Measurements from ENCODE around the gene UCN. TPM values are rescaled to one million over a fixed set of nuclear protein-coding genes. Genes with fewer than 3 reads are reported as not detected.

UCN gene
- total RNA-seq, 2 experiments from 2014 or later = 1.8 to 2.3 TPM

- Histone ChIP-seq H3K27me3 (ENCODE audit: control insufficient read depth in 1 of 2, insufficient read depth in 2 of 2, low read length in 2 of 2) (peaks cover 0 to 6% of the 10 kb centered on the region in 2 experiments), H3K27ac (ENCODE audit: low read depth in 1 of 2, low read length in 2 of 2) (no peak overlapping the region), H3K9me3 (ENCODE audit: control insufficient read depth in 1 of 2, insufficient read depth in 1 of 2, low read length in 2 of 2) (no peaks in the 10 kb centered on the region), H3K4me1 (ENCODE audit: insufficient read depth, low read length) (no peaks in the 10 kb centered on the region), H3K36me3 (ENCODE audit: insufficient read depth, low read length) (no peaks in the 10 kb centered on the region), H3K4me3 (ENCODE audit: low read length) (no peak overlapping the region)
- H3K4me3 Mint-ChIP-seq = no peak overlapping the region
- CTCF ChIA-PET = no interaction called here
- intact Hi-C loops (cut with DNase I, micrococcal nuclease) = loop anchor here in 1 of 2 experiments (10.0 kb wide), 1 partner anchor 441 kb away; the partner anchor contains the start of gene DPYSL5
- H3K4me1 Mint-ChIP-seq (ENCODE audit: low read depth) = no peaks in the 10 kb centered on the region
- ATAC-seq (ENCODE audit: poor library complexity) (no peak), DNase-seq (no peak)
- TF ChIP-seq CTCF (IDR thresholded peaks at IDR 0.05) = no peak
- H3K9me3 Mint-ChIP-seq = no peaks in the 10 kb centered on the region
- peaks cover 31% of the 10 kb centered on the region for H3K27me3 Mint-ChIP-seq
- POLR2A ChIA-PET = no interaction called here
- no peaks in the 10 kb centered on the region for H3K36me3 Mint-ChIP-seq (ENCODE audit: low read depth)
- no peak overlapping the region for H3K27ac Mint-ChIP-seq
Observed at GRCh38 chr2:27285481-27285880, 22.8 kb downstream of the UCN start.

- H3K4me3 ChIP-seq (ENCODE audit: low read length) = no peak overlapping the region
- H3K27me3 ChIP-seq (ENCODE audit: control insufficient read depth in 1 of 2, insufficient read depth in 2 of 2, low read length in 2 of 2) = peaks cover 0 to 6% of the 10 kb centered on the region in 2 experiments
- Mint-ChIP-seq H3K4me3 (no peak overlapping the region), H3K27ac (no peak overlapping the region), H3K27me3 (peaks cover 33% of the 10 kb centered on the region), H3K9me3 (no peaks in the 10 kb centered on the region), H3K4me1 (ENCODE audit: low read depth) (no peaks in the 10 kb centered on the region), H3K36me3 (ENCODE audit: low read depth) (no peaks in the 10 kb centered on the region)
- no peaks in the 10 kb centered on the region for H3K9me3 ChIP-seq (ENCODE audit: control insufficient read depth in 1 of 2, insufficient read depth in 1 of 2, low read length in 2 of 2)
- intact Hi-C loops (cut with DNase I, micrococcal nuclease) = loop anchor here in 1 of 2 experiments (10.0 kb wide), 1 partner anchor 440 kb away; the partner anchor contains the start of gene DPYSL5
- no peak for TF ChIP-seq CTCF (IDR thresholded peaks at IDR 0.05)
- CTCF ChIA-PET = interaction anchor here (1.3 kb wide), 1 partner anchor 18 kb away, joined by 4 read pairs; no protein-coding TSS in a partner anchor
- no peak for ATAC-seq (ENCODE audit: poor library complexity)
- H3K4me1 ChIP-seq (ENCODE audit: insufficient read depth, low read length) = no peaks in the 10 kb centered on the region
- POLR2A ChIA-PET = no interaction called here
- no peak for DNase-seq
- no peaks in the 10 kb centered on the region for H3K36me3 ChIP-seq (ENCODE audit: insufficient read depth, low read length)
- H3K27ac ChIP-seq (ENCODE audit: low read depth in 1 of 2, low read length in 2 of 2) = no peak overlapping the region
Observed at GRCh38 chr2:27284996-27285395, 23.2 kb downstream of the UCN start.

- DNase-seq (no peak), ATAC-seq (ENCODE audit: poor library complexity) (no peak)
- Histone ChIP-seq H3K36me3 (ENCODE audit: insufficient read depth, low read length) (no peaks in the 10 kb centered on the region), H3K27ac (ENCODE audit: low read depth in 1 of 2, low read length in 2 of 2) (no peak overlapping the region), H3K9me3 (ENCODE audit: control insufficient read depth in 1 of 2, insufficient read depth in 1 of 2, low read length in 2 of 2) (no peaks in the 10 kb centered on the region), H3K27me3 (ENCODE audit: control insufficient read depth in 1 of 2, insufficient read depth in 2 of 2, low read length in 2 of 2) (peaks cover 0 to 6% of the 10 kb centered on the region in 2 experiments), H3K4me1 (ENCODE audit: insufficient read depth, low read length) (no peaks in the 10 kb centered on the region), H3K4me3 (ENCODE audit: low read length) (no peak overlapping the region)
- H3K27ac Mint-ChIP-seq = no peak overlapping the region
- no peak for TF ChIP-seq CTCF (IDR thresholded peaks at IDR 0.05)
- ChIA-PET POLR2A (no interaction called here), CTCF (interaction anchor here (1.7 kb wide), 1 partner anchor 321 kb away, joined by 5 read pairs; no protein-coding TSS in a partner anchor)
- H3K27me3 Mint-ChIP-seq = peaks cover 32% of the 10 kb centered on the region
- no peak overlapping the region for H3K4me3 Mint-ChIP-seq
- no peaks in the 10 kb centered on the region for H3K36me3 Mint-ChIP-seq (ENCODE audit: low read depth)
- H3K9me3 Mint-ChIP-seq = no peaks in the 10 kb centered on the region
- no peaks in the 10 kb centered on the region for H3K4me1 Mint-ChIP-seq (ENCODE audit: low read depth)
- intact Hi-C loops (cut with DNase I, micrococcal nuclease) = loop anchor here in 1 of 2 experiments (10.0 kb wide), 1 partner anchor 438 kb away; the partner anchor contains the start of gene DPYSL5
Observed at GRCh38 chr2:27282892-27283291, 25.4 kb downstream of the UCN start.

Measured in CD4-positive, alpha-beta T cell (primary cell).